C4-2B (cell line): ENCODE measurements around the gene SEMA3E.

Experiments
- CTCF ChIP-seq: fragments of 450-650 bp; conservative IDR thresholded peaks from 2 replicates; pipeline ENCODE4 v1.5.1; 2017; ENCODE audit warnings: mild to moderate bottlenecking
- ZFX ChIP-seq: fragments of 450-650 bp; IDR thresholded peaks from 2 replicates; pipeline ENCODE4 v1.6.1; 2017

- TF ChIP-seq CTCF (no peak), ZFX (no peak)
Observed at GRCh38 chr7:83695128-83695960, 46.4 kb upstream of the SEMA3E start.
